ENCODE measurements around the gene BICC1. TPM values are rescaled to one million over a fixed set of nuclear protein-coding genes. Genes with fewer than 3 reads are reported as not detected.

The BICC1 gene
- total RNA-seq, 1 experiment from 2014 or later, result not detected

- no peaks in the 10 kb centered on the region for H3K9me3 ChIP-seq (ENCODE audit: control insufficient read depth in 1 of 2, insufficient read depth in 1 of 2, low read depth in 1 of 2, low read length in 2 of 2)
- no peaks in the 10 kb centered on the region for H3K9me2 ChIP-seq (ENCODE audit: insufficient read depth)
- H3K79me2 ChIP-seq (ENCODE audit: insufficient read depth, low read length), result no peaks in the 10 kb centered on the region
- H3K27ac ChIP-seq (ENCODE audit: low read depth, low read length), result no peak overlapping the region
- ChIA-PET CTCF (no interaction called here), POLR2A (no interaction called here), RAD21 (ENCODE audit: low non-redundant PET in 1 of 2, low total read pairs in 2 of 2, uncharacterized antibody in 2 of 2, unreplicated experiment in 2 of 2) (interaction anchor here in 1 of 2 experiments (0.7 kb wide), 1 partner anchor 153 kb away, joined by 4 read pairs; no protein-coding TSS in a partner anchor)
- BruUV-seq (replicated peaks), result no TSS peak
- H3K27me3 ChIP-seq (ENCODE audit: insufficient read depth, low read length), result no peaks in the 10 kb centered on the region
- no peaks in the 10 kb centered on the region for H4K20me1 ChIP-seq (ENCODE audit: insufficient read depth)
- ATAC-seq (no peak), DNase-seq (ENCODE audit: low read depth, low spot score) (no peak)
- intact Hi-C loops (cut with micrococcal nuclease), result no loop called here
- TF ChIP-seq EZH2 (IDR thresholded peaks at IDR 0.05) (no peak), SIN3A (IDR thresholded peaks at IDR 0.05; ENCODE audit: low read depth) (no peak), ZBTB33 (IDR thresholded peaks at IDR 0.05; ENCODE audit: extremely low read depth, insufficient replicate concordance, low read length) (no peak), SP1 (IDR thresholded peaks at IDR 0.05; ENCODE audit: low read depth) (no peak), SRF (IDR thresholded peaks at IDR 0.05; ENCODE audit: low read depth) (no peak)
- no peak overlapping the region for H3K4me3 ChIP-seq (replicated peaks in 1 of 2; ENCODE audit: low read depth in 1 of 2, low read length in 2 of 2)
- no peaks in the 10 kb centered on the region; a peak in 2 of 4 replicates for H3K4me1 ChIP-seq (ENCODE audit: control insufficient read depth in 1 of 2, insufficient read depth in 2 of 2, low read length in 2 of 2)
- no peak overlapping the region for H3K9ac ChIP-seq (ENCODE audit: low read length)
- no peak overlapping the region for H3K4me2 ChIP-seq (ENCODE audit: low read length)
- no peak overlapping the region for H2AFZ ChIP-seq (ENCODE audit: low read depth, low read length, poor library complexity, severe bottlenecking)
- no peaks in the 10 kb centered on the region for H3K36me3 ChIP-seq (ENCODE audit: control insufficient read depth in 1 of 2, insufficient read depth in 2 of 2, low read length in 2 of 2)
Measured at GRCh38 chr10:58810751-58811150, 298.1 kb downstream of the BICC1 start.

- H3K27ac ChIP-seq (ENCODE audit: low read depth, low read length), result no peak overlapping the region
- no peak overlapping the region for H3K4me2 ChIP-seq (ENCODE audit: low read length)
- RAD21 ChIA-PET (ENCODE audit: low non-redundant PET in 1 of 2, low total read pairs in 2 of 2, uncharacterized antibody in 2 of 2, unreplicated experiment in 2 of 2), result no interaction called here
- H3K4me1 ChIP-seq (ENCODE audit: control insufficient read depth in 1 of 2, insufficient read depth in 2 of 2, low read length in 2 of 2), result no peaks in the 10 kb centered on the region; a peak in 1 of 4 replicates
- no peaks in the 10 kb centered on the region for H4K20me1 ChIP-seq (ENCODE audit: insufficient read depth)
- ATAC-seq (no peak), DNase-seq (ENCODE audit: low read depth, low spot score) (no peak)
- POLR2A ChIA-PET, result no interaction called here
- H3K36me3 ChIP-seq (ENCODE audit: control insufficient read depth in 1 of 2, insufficient read depth in 2 of 2, low read length in 2 of 2), result no peaks in the 10 kb centered on the region
- no peaks in the 10 kb centered on the region for H3K9me2 ChIP-seq (ENCODE audit: insufficient read depth)
- H3K27me3 ChIP-seq (ENCODE audit: insufficient read depth, low read length), result no peaks in the 10 kb centered on the region
- no peaks in the 10 kb centered on the region for H3K79me2 ChIP-seq (ENCODE audit: insufficient read depth, low read length)
- no TSS peak for BruUV-seq (replicated peaks)
- CTCF ChIA-PET, result no interaction called here
- no peak for TF ChIP-seq ZNF274 (IDR thresholded peaks at IDR 0.05; ENCODE audit: low read depth, low read length)
- TF ChIP-seq FOSL1 (IDR thresholded peaks at IDR 0.05; ENCODE audit: low read depth), result no peak
- no peak for TF ChIP-seq SIN3A (IDR thresholded peaks at IDR 0.05; ENCODE audit: low read depth)
- no peak for TF ChIP-seq POLR2AphosphoS5 (IDR thresholded peaks at IDR 0.05; ENCODE audit: low read depth, low read length)
- TF ChIP-seq SRF (IDR thresholded peaks at IDR 0.05; ENCODE audit: low read depth), result no peak
- TF ChIP-seq REST (IDR thresholded peaks at IDR 0.05; ENCODE audit: low read depth), result no peak
- TF ChIP-seq POLR2A (IDR thresholded peaks at IDR 0.05; ENCODE audit: borderline replicate concordance, extremely low read depth, insufficient read depth, insufficient read length), result no peak
- intact Hi-C loops (cut with micrococcal nuclease), result no loop called here
- no peak overlapping the region for H2AFZ ChIP-seq (ENCODE audit: low read depth, low read length, poor library complexity, severe bottlenecking)
- no peaks in the 10 kb centered on the region for H3K9me3 ChIP-seq (ENCODE audit: control insufficient read depth in 1 of 2, insufficient read depth in 1 of 2, low read depth in 1 of 2, low read length in 2 of 2)
- H3K4me3 ChIP-seq (replicated peaks in 1 of 2; ENCODE audit: low read depth in 1 of 2, low read length in 2 of 2), result no peak overlapping the region
- H3K9ac ChIP-seq (ENCODE audit: low read length), result no peak overlapping the region
Measured at GRCh38 chr10:58813573-58813972, 300.9 kb downstream of the BICC1 start.
